Erythroblast (primary cell): Measurements from ENCODE around the gene PKN2.

Experiments
- DNase-seq, 2 experiments: peaks; one replicate each; lab custom pipeline; 2025; lab: John Stamatoyannopoulos, UW
- GATA1 ChIP-seq: IDR thresholded peaks from 2 replicates; pipeline ENCODE4 v1.6.1; 2011; ENCODE audit warnings: low read depth, mild to moderate bottlenecking, control low read depth, low read length, moderate library complexity
- POLR2A ChIP-seq: IDR thresholded peaks from 2 replicates; pipeline ENCODE4 v1.6.1; 2011; ENCODE audit warnings: mild to moderate bottlenecking, low read length

Gene PKN2

DNA sequence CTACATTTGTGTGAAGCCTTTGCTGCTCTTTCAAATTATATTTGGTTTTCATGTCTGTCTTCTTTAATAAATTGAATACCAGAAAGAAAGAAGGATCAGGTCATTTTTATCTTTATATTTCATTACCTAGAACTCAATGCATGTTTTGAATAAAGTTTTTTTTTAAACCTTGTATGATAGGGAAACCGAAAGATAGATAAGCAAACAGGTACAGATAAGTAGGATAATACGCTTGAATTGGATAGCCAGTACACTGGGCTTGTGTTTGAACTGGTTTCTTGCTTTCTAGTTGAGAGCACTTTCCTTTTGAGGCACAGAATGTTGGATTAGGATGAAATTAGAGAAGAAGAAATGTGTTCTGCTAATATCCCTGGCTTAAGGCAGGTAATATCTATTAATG, 46.9 kb downstream of the PKN2 start:
- TF ChIP-seq GATA1, result no peak
- TF ChIP-seq POLR2A, result no peak
- DNase-seq, result no peak

DNA sequence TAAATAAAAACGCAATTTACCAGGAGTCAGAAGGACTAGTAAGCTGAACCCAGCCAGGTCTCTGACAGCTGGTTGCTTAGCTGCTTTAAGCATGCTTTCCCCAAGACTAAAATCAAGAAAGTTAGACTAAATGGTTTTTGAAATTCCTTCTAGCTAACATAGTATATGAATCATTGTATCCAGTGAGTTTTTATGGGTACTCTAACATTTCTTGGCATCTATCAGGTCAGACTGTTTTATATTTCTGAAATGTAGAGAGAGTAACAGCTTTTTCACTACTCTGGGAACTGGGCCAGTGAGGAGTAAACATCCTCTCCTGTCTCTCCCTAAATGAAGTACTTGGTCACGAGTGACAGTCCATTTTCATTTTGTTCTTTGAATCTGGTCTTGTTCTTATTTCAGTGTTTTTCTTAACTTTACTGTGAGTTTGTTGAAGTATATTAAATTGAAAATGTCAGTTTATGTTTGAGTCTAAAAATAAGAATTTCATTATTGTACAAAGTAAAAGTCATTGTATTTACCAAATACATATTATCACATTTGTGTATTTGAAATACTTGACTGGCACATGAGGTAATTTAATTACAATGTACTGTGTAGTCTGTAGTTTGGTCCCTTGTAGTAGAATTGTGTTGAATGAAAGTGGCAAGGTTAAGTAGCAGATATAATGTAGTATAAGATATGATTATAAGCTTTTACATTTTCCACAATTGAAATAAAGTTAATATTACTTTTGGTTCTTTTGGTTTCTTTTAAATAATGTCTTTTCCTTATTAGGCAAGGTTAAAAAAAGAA, 47.6 kb downstream of the PKN2 start:
- TF ChIP-seq GATA1, result no peak
- no peak for TF ChIP-seq POLR2A
- DNase-seq, result peak in 1 of 2 experiments; percentile 15

DNA sequence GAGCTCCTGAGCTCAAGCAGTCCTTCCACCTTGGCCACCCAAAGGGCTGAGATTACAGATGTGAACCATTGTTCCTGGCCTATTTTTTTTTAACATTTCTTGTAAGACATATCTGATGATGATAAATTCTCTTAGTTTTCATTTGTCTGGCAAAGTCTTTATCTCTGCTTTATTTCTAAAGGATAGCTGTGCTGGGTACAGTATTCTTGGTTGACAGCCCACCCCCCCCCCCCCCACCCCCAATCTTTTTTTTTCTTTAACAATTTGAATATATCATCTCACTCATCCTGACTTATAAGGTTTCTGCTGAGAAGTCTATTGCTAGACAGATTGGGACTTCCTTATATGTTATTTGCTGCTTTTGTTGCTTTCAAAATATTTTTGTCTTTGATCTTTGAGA, 51.3 kb downstream of the PKN2 start:
- DNase-seq, result peak; percentile 6 to 12
- TF ChIP-seq POLR2A (no peak), GATA1 (no peak)

DNA sequence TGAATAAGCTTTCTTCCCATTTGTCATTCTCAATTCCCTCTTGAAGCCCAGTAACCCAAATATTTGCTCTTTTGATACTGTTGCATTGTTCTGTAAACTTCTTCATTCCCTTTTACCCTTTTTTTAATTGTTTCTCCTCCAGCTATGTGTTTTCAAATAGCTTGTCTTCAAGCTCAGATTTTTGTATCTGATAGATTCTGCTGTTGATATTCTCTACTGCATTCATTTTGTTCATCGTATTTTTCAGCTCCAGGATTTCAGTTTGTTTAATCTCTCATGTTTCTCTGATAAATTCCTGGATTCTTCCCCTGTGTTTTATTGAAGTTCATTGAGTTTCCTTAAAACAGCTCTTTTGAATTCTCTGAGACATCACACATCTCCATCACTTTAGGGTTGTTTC, 51.8 kb downstream of the PKN2 start:
- no peak for TF ChIP-seq GATA1
- TF ChIP-seq POLR2A, result no peak
- no peak for DNase-seq

DNA sequence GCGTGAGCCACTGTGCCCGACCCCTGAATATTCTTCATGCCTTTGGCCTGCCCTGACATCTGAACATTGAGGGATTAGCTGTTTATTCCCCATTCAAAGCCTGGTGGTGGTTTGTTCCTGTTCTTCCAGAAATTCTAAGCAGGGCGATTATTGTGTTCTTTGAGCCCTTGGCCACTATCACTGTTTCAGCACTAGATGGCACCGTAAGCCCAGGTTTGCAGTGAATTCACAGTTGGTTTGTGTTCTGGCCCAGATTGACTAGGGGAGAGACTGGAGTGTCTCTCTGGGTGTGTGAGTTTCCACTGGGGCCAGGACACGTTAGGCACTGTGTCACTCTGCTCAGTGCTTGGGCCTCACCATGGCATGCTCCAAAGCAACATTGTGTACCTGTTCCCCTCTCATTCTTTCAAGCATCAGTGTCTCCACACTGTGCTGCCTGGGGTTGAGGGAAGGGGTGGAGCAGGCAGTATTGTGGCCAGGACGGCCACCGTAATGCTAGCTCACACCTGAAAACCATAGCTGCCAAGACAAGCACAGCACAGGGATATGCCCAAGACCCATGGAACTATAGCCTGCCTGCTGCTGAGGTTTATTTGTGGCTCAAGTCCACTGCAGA, 52.7 kb downstream of the PKN2 start:
- DNase-seq, result peak; percentile 44 to 67
- no peak for TF ChIP-seq GATA1

DNA sequence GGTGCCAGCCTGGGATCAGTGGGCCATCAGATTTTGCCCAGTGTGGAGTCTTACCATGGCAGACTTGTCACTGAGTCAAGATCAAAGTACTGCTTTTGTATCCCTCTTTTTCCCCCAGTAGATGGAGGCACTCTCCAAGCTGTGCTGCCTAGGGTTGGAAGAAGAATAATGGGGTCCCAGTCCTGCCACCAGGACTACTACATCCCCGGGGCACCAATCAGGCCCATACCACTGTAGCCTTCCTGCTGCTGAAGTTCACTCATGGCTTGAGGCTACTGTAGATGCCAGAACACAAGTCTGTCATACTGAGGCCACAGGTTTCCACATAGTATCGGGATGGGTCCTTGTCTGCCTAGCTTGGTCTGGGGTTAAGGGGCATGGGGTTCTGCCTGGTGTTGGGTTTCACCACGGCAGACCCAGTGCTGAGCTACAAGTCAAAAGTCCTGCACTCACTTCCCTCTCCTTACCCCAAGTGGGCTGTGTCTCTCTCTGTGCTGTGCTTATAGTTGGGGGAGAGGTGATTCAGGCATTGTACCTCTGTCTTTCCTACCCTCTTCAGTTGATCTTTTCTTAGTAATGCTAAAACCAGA, 53.4 kb downstream of the PKN2 start:
- DNase-seq, result no peak
- TF ChIP-seq GATA1, result no peak

DNA sequence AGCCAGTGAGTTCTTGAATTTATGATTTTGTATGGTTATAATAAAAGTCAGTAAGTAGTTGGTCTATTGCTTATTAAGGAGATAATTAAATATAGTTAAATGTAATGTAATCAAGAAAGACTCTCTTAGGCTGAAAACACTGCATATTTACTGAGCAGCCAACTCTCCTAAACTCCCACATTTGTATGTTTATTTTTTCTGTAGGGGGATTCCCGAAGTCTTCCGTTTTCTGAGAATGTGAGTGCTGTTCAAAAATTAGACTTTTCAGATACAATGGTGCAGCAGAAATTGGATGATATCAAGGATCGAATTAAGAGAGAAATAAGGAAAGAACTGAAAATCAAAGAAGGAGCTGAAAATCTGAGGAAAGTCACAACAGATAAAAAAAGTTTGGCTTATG, 56.7 kb downstream of the PKN2 start:
- no peak for DNase-seq
- no peak for TF ChIP-seq GATA1
- no peak for TF ChIP-seq POLR2A

DNA sequence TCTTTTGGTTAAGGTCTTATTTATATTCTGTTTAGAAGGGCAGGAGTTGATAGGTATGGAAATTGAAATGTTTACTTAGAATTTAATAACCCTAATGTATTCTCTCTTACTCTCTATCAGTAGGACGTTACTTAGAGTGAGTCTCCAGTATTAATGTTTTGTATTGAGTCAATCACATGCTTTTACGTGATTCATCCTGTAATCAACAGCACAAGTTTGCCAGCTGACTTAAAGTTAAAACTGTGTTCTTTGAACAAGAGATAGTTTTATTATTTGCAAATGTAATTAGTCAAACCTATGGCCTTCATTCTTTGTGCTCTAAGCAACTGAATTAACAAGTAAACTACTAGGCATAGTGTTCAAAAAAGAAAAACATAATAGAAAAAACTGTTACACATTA, 57.3 kb downstream of the PKN2 start:
- TF ChIP-seq POLR2A, result no peak
- no peak for TF ChIP-seq GATA1

DNA sequence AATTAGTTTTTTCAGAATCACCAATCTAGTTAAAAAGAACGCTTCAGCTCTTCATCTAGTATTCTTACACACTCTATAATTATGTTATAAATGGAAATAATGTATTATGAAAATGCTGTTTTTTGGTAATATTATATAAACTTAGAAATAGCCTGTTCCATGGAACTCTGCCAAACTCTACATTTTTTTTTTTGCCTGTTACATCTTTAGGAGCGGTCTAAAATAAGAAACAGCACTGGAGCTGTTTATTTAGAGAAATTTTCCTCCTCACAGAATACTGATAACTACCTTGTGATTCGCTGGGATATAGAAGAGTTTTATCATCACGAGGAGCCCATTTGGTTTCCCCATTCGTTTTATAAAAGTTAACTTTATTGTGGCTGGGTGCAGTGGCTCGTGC, 58.5 kb downstream of the PKN2 start:
- DNase-seq, result no peak
- TF ChIP-seq POLR2A (no peak), GATA1 (no peak)

More for the DNA sequence above, 57.3 kb downstream of the PKN2 start:
- no peak for DNase-seq

DNA sequence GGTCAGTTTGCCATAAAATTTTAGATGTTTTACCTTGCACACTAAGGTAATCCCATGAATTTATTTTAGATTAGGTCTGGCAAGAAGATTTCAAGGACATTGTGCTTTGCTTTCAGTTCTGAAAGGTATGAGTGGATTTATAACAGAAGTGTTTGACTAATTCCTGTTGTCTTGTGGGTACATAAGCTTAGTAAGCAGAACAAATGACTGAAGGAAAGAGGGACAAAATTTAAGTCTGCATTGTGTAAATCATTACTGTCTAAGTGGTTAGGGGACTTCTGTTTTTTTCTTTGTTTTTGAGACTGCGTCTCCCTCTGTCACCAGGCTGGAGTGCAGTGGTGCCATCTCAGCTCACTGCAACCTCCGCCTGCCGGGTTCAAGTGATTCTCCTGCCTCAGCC, 60.1 kb downstream of the PKN2 start:
- TF ChIP-seq POLR2A (no peak), GATA1 (no peak)
- DNase-seq, result no peak

DNA sequence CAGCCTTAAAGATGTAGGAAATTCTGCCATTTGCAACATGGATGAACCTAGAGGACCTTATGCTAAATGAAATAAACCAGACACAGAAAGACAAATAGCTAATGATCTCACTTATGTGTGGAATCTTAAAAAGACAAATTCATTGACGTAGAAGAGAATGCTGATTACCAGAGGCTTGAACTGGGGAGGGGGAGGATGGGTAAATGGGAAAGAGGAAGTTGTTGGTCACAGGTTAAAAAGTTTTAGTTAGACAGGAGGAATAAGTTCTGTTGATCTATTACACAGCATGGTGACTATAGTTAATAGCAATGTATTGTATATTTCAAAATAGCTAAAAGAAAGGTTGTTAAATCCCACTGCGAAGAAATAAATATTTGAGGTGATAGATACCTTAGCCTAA, 62.8 kb downstream of the PKN2 start:
- no peak for TF ChIP-seq POLR2A
- no peak for TF ChIP-seq GATA1
- no peak for DNase-seq

DNA sequence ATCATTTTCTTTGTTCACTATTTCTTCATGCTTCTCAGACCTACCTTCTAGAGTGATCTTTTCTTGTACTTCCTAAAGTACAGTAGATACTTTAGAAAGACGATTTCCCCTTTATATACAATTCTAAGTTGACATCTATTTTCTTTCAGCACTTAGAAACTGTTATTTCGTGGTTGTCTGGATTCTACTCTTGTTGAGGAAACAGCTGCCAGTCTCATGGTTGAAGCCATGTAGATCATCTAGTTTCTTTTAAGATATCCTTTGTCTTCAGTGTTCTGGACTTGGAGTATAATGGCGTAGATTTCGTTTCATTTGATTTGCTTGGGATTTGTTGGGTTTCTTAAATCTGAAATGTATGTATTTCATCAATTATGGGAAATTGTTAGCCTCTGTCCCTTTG, 67.6 kb downstream of the PKN2 start:
- TF ChIP-seq GATA1 (no peak), POLR2A (no peak)

DNA sequence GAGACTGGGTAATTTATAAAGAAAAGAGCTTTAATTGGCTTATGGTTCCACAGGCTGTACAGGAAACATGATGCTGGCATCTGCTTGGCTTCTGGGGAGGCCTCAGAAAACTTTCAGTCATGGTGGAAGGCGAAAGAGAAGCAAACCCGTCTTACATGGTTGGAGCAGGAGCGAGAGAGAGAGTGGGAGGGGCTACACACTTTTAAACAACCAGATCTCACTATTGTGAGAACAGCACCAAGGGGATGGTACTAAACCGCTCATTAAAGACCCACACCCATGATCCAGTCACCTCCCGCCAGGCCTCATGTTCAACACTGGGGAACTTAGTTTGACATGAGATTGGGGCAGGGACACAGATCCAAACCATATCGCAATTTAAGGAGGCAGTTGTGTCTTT, 69.4 kb downstream of the PKN2 start:
- DNase-seq, result no peak
- TF ChIP-seq POLR2A (no peak), GATA1 (no peak)

More for the DNA sequence above, 67.6 kb downstream of the PKN2 start:
- DNase-seq, result no peak

DNA sequence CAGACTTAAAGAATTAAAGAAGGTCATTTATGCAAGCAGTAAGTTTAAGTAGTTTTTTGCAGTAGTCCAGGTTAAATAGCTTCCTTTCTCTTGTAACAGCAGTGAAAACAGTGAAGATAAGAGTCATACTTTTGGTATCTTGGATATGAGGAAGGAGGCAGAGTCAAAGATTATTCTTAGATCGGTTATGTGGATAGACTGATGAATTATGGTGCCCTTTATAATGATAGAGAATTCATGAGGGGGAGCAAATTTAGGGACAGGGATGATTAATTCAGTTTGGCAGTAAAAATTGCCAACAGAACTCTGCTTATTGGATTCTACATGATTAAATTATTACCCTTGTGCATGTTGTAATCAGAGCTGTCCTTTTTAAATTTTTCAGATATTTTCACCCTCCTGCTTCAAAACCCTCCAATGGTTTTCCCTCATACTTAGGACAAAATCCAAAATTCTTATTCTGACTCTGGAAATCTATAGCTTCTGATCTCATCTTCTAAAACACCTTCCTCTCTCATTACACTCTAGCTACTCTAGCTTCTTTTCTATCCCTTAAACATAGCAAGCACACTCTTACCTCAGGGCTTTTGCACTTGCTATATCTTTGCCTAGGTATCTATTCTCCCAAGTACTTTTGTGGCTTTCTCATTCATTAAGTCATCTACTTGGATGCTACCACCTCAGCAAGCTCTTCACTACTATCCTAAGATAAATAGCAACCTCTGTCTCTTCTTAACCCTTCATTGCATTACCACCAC, 79.8 kb downstream of the PKN2 start:
- no peak for DNase-seq
- no peak for TF ChIP-seq POLR2A
- no peak for TF ChIP-seq GATA1

DNA sequence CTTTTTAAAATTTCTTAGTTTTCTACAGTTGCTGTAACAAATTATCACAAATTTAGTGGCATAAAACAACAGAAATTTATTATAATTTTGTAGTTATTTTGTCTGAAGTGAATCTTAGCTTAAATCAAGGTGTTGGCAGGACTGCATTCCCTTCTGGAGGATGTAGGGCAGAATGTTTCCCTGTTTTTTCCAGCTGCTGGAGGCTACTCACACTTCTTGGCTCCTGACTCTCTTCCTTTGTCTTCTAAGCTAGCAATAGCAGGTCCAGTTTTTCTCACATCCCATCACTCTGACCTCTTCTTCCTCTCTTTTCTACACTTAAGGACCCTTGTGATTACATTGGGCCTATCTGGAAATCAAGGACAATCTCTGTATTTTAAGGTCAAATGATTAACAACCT, 84.1 kb downstream of the PKN2 start:
- no peak for DNase-seq
- TF ChIP-seq POLR2A (no peak), GATA1 (no peak)
